Upper lobe of left lung (tissue), 4 donors: ENCODE results near the gene SYNE2.

Source experiments
- EP300 ChIP-seq, 4 donors: sonication (generic); formaldehyde crosslinking; IDR thresholded peaks; one replicate each; pipeline ENCODE4 v1.5.1; 2017; ENCODE audit warnings: antibody characterized with exemption in 4 of 4, control low read depth in 2 of 4
- POLR2A ChIP-seq, 4 donors: fragments of 450-650 bp; IDR thresholded peaks; one replicate each; pipeline ENCODE4 v1.5.1; 2016 to 2017; ENCODE audit warnings: antibody characterized with exemption in 4 of 4, mild to moderate bottlenecking in 2 of 4
- TF ChIP-seq, protein P1 (sequence below), 6 experiments: fragments of 450-650 bp in 4 of 6; fragments of 200-600 bp in 2 of 6; sonication (generic) in 2 of 6; IDR thresholded peaks; one replicate each; pipeline ENCODE4 v1.5.1; 2016 to 2019; ENCODE audit warnings: antibody characterized with exemption in 6 of 6

DNA sequence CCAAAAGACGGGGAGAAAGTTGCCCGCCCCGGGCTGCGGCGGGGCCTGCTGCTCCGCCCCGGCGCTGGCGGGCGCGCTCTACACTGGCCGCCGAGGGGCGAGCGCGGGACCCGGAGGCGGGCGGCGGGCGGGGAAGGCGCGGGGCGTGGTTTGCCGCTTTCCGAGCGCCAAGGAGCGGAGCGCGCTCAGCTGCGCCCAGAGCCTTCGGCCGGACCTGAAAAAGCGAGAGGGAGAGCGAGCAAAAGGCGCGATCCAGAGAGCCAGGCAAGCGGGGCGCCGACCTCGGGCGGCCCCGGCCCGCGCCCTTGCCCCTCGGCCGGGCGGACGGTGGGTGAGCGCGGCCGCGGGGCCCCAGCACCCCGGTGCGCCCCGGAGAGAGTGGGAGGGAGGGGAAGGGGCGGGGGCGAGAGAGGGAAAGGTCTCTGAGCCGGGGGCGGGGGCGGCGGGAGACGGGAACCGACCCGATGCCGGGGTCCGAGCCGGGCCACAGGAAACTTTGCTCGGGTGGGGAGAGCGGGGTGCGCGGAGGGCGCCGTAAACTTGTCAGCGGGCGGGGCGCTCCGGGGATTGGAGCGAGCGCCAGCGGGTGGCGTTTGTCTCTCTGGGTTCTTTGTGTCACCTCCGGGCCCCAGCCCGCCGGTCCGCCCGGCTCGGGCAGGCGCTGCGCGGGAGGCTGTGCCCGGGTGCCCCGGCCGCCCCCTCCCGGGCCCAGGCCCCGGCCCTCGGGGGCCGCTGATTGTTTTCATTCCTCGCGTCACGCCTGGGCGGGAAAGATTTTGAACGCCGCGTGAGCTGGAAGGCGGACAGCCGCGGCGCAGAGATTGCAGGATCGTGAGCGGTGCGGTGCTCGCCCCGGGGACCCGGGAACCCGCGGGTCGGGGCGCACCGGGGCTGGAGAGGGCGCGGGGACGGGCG lies at the start of gene SYNE2:
- TF ChIP-seq EP300 (IDR thresholded peaks at IDR 0.05): no peak
- TF ChIP-seq, protein P1, sequence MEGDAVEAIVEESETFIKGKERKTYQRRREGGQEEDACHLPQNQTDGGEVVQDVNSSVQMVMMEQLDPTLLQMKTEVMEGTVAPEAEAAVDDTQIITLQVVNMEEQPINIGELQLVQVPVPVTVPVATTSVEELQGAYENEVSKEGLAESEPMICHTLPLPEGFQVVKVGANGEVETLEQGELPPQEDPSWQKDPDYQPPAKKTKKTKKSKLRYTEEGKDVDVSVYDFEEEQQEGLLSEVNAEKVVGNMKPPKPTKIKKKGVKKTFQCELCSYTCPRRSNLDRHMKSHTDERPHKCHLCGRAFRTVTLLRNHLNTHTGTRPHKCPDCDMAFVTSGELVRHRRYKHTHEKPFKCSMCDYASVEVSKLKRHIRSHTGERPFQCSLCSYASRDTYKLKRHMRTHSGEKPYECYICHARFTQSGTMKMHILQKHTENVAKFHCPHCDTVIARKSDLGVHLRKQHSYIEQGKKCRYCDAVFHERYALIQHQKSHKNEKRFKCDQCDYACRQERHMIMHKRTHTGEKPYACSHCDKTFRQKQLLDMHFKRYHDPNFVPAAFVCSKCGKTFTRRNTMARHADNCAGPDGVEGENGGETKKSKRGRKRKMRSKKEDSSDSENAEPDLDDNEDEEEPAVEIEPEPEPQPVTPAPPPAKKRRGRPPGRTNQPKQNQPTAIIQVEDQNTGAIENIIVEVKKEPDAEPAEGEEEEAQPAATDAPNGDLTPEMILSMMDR (IDR thresholded peaks at IDR 0.05): peak in 5 of 6 experiments; percentile 45 to 66 (median 51)
- TF ChIP-seq POLR2A (IDR thresholded peaks at IDR 0.05): peak in 3 of 4 donors; percentile 32 to 69 (median 53)
